Thoracic aorta (tissue), 2 donors: ENCODE results near the gene PFKFB2. TPM values are rescaled to one million over a fixed set of nuclear protein-coding genes. Genes with fewer than 3 reads are reported as not detected.

ENCODE experiments used
- ATAC-seq: fragments of 150-250 bp; one replicate; pipeline ENCODE4 v1.8.0; 2017; ENCODE audit warnings: low read depth; ENCODE audit not compliant: insufficient number of reproducible peaks, low FRiP score
- DNase-seq: peaks from one replicate; pipeline ENCODE4 v3.0.0-alpha.2; 2020; ENCODE audit warnings: low spot score
- H3K27ac ChIP-seq, 2 donors: fragments of 200-600 bp; sonication (generic); 1 replicate in 1 of 2; 2 replicates in 1 of 2; pipeline ENCODE4 v1.5.1; 2016; ENCODE audit warnings: mild to moderate bottlenecking in 2 of 2, moderate library complexity in 2 of 2
- H3K27me3 ChIP-seq: fragments of 200-600 bp; sonication (generic); replicated peaks from 2 replicates; pipeline ENCODE4 v1.6.0; 2016; ENCODE audit warnings: mild to moderate bottlenecking; ENCODE audit not compliant: insufficient read depth
- H3K36me3 ChIP-seq: fragments of 200-600 bp; sonication (generic); one replicate; pipeline ENCODE4 v1.5.1; 2016
- H3K4me1 ChIP-seq, 2 donors: fragments of 200-600 bp; sonication (generic); 1 replicate in 1 of 2; 2 replicates in 1 of 2; pipeline versions ENCODE4 v1.5.1 to v1.6.0; 2016; ENCODE audit warnings: low read depth in 2 of 2, mild to moderate bottlenecking in 1 of 2; ENCODE audit not compliant: control insufficient read depth in 1 of 2
- H3K4me3 ChIP-seq: fragments of 200-600 bp; sonication (generic); 2 replicates; pipeline ENCODE4 v1.5.1; 2016; ENCODE audit warnings: mild to moderate bottlenecking
- H3K9me3 ChIP-seq: fragments of 200-600 bp; sonication (generic); 2 replicates; pipeline ENCODE4 v1.5.1; 2016
- total RNA-seq, 2 donors: library from RNA; depleted of rRNA; stranded (reverse); fragments of >200 nt; gene quantifications; one replicate each; pipeline versions ENCODE4 v1.1.0 to v1.2.3, GENCODE V29; 2016
- TF ChIP-seq, protein P1 (sequence below): fragments of 200-600 bp; sonication (generic); IDR thresholded peaks from one replicate; pipeline ENCODE4 v1.5.1; 2019; ENCODE audit warnings: antibody characterized with exemption

PFKFB2 gene
- 1 to 10 TPM; 6.4 to 8.5 TPM for total RNA-seq

DNA sequence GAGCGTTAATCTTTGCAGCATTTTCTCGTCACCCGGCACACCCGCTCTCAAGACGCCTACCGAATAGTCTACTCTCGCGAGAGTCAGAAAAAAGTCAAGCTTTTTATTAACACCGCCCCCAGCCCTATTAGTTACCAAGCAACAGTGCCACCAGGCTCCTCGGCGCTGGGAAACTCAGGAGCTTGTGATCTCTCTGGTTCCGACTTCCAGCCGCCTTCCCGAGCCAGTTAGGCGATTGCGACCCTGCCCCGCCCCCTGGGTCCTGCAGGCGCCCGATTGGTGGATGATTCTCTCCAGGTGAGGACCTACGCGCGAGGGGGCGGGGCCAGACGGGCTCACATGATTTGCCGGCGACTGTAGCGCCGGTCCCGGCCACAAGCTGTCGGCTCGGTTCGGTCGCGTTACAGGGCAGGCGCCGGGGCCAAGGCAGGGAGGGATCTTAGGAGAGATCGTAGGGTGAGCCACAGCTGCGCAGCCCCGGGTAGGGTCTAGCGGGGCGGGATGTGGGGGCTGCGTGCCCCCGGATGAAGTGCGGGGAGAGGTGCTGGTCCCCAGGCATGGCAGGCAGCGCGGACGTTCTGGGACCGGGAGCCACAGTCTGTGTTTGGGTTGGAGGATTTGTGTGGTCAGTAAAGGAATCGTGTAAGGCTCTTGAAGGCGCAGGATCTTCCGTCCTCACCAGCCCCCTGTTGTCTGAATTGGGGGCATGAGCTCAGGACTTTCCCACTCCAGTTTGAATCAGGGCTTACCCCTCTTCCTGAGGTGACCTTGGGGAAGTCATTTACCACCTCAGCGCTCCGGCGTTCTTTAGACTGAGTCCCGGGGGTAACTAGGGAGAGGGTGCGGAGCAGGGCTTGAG is at the start of gene PFKFB2:
Gene PFKFB2, plus strand, starts transcription at position 365 of the 859 bp plus-strand sequence. CDS start 1,443 bp downstream, outside the sequence.
- H3K4me1 ChIP-seq, result peaks cover 9 to 20% of the 10 kb centered on the region in 2 donors
- peak; percentile 86 for DNase-seq
- peak within 1 kb of the TSS; percentile 75 to 78 for H3K27ac ChIP-seq
- peak; percentile 89 for ATAC-seq
- H3K36me3 ChIP-seq, result peaks cover 9% of the 10 kb centered on the region
- TF ChIP-seq, protein P1, sequence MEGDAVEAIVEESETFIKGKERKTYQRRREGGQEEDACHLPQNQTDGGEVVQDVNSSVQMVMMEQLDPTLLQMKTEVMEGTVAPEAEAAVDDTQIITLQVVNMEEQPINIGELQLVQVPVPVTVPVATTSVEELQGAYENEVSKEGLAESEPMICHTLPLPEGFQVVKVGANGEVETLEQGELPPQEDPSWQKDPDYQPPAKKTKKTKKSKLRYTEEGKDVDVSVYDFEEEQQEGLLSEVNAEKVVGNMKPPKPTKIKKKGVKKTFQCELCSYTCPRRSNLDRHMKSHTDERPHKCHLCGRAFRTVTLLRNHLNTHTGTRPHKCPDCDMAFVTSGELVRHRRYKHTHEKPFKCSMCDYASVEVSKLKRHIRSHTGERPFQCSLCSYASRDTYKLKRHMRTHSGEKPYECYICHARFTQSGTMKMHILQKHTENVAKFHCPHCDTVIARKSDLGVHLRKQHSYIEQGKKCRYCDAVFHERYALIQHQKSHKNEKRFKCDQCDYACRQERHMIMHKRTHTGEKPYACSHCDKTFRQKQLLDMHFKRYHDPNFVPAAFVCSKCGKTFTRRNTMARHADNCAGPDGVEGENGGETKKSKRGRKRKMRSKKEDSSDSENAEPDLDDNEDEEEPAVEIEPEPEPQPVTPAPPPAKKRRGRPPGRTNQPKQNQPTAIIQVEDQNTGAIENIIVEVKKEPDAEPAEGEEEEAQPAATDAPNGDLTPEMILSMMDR, result peak; percentile 44
- H3K9me3 ChIP-seq, result no peaks in the 10 kb centered on the region
- H3K27me3 ChIP-seq, result no peaks in the 10 kb centered on the region
- H3K4me3 ChIP-seq, result peak within 1 kb of the TSS; percentile 83

DNA sequence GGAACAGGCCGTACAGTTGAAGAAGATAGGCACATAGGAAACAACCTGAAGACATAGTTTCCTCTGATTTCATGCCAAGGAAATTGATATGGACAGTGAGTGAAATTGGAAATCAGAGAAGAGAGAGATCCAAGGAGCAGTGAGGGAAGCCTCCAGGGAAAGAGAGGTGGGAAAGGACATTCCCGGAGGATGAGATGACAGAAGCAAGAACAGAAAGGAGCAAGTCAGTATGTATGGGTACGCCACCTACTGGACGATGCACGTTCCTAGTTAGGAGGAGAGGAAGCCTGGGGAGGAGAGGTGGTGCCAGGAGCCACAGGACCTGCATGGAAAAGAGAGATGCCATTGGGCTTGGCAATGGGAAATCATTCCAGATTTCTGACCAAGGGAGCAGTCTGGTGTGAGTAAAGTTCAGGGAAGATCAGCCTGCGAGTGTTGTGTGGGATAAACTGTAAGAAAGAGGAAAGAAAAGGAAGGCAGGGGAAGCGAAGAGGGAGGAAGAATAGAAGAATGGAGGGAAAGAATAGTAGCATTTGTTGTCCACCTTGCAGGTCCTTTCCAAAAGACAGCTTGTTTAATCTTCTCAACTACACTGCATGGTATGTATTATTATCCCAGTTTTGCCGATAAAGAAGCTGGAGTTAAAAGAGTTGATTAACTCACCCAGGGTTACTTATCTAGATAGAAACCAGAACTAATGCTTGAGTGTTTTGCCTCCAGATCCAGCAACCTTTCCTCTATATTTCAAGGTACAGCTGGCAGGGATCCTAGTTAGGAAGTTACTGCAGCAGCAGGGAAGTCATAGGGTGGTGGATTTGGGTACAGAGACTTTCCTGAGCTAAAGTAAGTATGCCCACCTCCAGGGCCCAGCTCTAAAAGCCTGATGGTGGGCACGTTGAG is 47.9 kb upstream of the PFKFB2 start:
- Histone ChIP-seq H3K27me3 (no peaks in the 10 kb centered on the region), H3K4me3 (no peak overlapping the region), H3K4me1 (no peaks in the 10 kb centered on the region), H3K27ac (no peak overlapping the region), H3K9me3 (no peaks in the 10 kb centered on the region), H3K36me3 (no peaks in the 10 kb centered on the region)
- DNase-seq (no peak), ATAC-seq (no peak)
- TF ChIP-seq, protein P1, result peak; percentile 33

DNA sequence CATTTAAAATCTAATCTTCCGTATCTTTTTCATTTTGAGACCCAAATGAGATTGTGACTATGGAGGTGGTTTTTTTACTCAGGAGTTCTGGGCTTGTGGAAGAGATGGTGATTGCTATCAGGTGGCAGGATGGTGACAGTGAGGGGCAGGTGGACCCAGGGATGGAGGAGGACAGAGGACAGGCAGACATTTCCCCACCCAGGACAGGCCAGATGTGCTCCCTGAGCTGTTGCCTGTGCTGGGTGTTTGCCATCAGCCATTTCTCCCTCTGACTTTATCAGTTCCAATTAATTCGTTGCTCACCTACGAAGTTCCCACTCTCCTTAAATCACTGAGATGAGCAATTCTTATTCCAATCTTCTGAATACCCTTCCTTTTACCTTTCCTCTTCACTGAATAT is 47.0 kb upstream of the PFKFB2 start:
- Histone ChIP-seq H3K27me3 (no peaks in the 10 kb centered on the region), H3K9me3 (no peaks in the 10 kb centered on the region), H3K4me1 (no peaks in the 10 kb centered on the region), H3K27ac (no peak overlapping the region), H3K36me3 (no peaks in the 10 kb centered on the region), H3K4me3 (no peak overlapping the region)
- TF ChIP-seq, protein P1, result no peak
- DNase-seq, result no peak
- no peak for ATAC-seq

DNA sequence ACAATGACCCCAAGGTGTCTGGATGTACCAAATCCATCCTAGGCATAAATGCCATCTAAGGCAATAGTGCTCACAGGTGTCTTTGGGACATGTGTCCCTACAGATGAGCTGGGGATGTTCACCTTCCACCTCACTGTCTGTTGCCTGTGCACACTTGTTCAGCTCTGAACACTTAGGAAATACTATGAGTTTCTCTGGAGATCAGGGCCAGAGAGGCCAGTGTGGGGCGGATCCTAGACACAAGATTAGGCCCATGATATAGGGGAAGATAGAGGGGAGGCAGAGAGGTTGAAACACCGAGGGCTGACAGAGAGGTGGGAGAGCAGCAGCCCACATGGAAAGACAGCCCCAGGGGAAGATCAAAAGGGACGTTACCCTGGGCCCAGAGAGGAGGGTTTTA is 46.2 kb upstream of the PFKFB2 start:
- Histone ChIP-seq H3K4me1 (no peaks in the 10 kb centered on the region), H3K9me3 (no peaks in the 10 kb centered on the region), H3K27me3 (no peaks in the 10 kb centered on the region), H3K36me3 (no peaks in the 10 kb centered on the region), H3K4me3 (no peak overlapping the region), H3K27ac (no peak overlapping the region)
- no peak for ATAC-seq
- DNase-seq, result no peak
- TF ChIP-seq, protein P1, result no peak
